LoVo (cell line): Measurements from ENCODE around the gene WNT16.

Source experiments
- DNase-seq: peaks from one replicate; pipeline ENCODE4 v3.0.0-alpha.2; 2016; ENCODE audit warnings: low spot score

WNT16 gene

GRCh38 chr7:121344093-121344492 lies 15.3 kb downstream of the WNT16 start:
- no peak for DNase-seq

GRCh38 chr7:121344497-121344896 lies 15.7 kb downstream of the WNT16 start:
- DNase-seq: no peak

- DNase-seq: no peak
These were observed 22.9 kb downstream of the WNT16 start for GRCh38 chr7:121351682-121352081.

GRCh38 chr7:121352323-121352722 lies 23.5 kb downstream of the WNT16 start:
- DNase-seq: no peak

- no peak for DNase-seq
These were observed 26.8 kb downstream of the WNT16 start for GRCh38 chr7:121355574-121355973.

GRCh38 chr7:121360564-121360963 lies 31.8 kb downstream of the WNT16 start:
- no peak for DNase-seq

GRCh38 chr7:121366852-121367431 lies 38.1 kb downstream of the WNT16 start:
- DNase-seq: peak; percentile 66

- DNase-seq: peak; percentile 74
These were observed 40.7 kb downstream of the WNT16 start for GRCh38 chr7:121369462-121369861.

- no peak for DNase-seq
These were observed 42.6 kb downstream of the WNT16 start for GRCh38 chr7:121371367-121371766.

- no peak for DNase-seq
These were observed 43.1 kb downstream of the WNT16 start for GRCh38 chr7:121371883-121372282.

GRCh38 chr7:121372376-121373010 lies 43.7 kb downstream of the WNT16 start:
- DNase-seq: no peak

- no peak for DNase-seq
These were observed 44.4 kb downstream of the WNT16 start for GRCh38 chr7:121373177-121373576.

- no peak for DNase-seq
These were observed 48.2 kb downstream of the WNT16 start for GRCh38 chr7:121376979-121377378.

- DNase-seq: no peak
These were observed 51.1 kb downstream of the WNT16 start for GRCh38 chr7:121379930-121380329.

- DNase-seq: no peak
These were observed 53.7 kb downstream of the WNT16 start for GRCh38 chr7:121382473-121382872.

- no peak for DNase-seq
These were observed 54.6 kb downstream of the WNT16 start for GRCh38 chr7:121383235-121383910.

- DNase-seq: no peak
These were observed 55.5 kb downstream of the WNT16 start for GRCh38 chr7:121384265-121384664.

- DNase-seq: no peak
These were observed 56.4 kb downstream of the WNT16 start for GRCh38 chr7:121385056-121385799.

GRCh38 chr7:121385800-121386179 lies 57.0 kb downstream of the WNT16 start:
- no peak for DNase-seq

- DNase-seq: no peak
These were observed 60.1 kb downstream of the WNT16 start for GRCh38 chr7:121388950-121389349.

GRCh38 chr7:121390109-121390508 lies 61.3 kb downstream of the WNT16 start:
- DNase-seq: no peak

GRCh38 chr7:121390617-121391016 lies 61.8 kb downstream of the WNT16 start:
- DNase-seq: no peak
